ENCODE data around the gene USP4.
A peak's percentile ranks its signal among the peaks of the same experiment; 100 is the strongest.
"Not testable (repeated sequence)": the region's sequence is repeated elsewhere in the genome, so short reads cannot be mapped to it uniquely, and the experiment has no call there.

Gene USP4

DNA sequence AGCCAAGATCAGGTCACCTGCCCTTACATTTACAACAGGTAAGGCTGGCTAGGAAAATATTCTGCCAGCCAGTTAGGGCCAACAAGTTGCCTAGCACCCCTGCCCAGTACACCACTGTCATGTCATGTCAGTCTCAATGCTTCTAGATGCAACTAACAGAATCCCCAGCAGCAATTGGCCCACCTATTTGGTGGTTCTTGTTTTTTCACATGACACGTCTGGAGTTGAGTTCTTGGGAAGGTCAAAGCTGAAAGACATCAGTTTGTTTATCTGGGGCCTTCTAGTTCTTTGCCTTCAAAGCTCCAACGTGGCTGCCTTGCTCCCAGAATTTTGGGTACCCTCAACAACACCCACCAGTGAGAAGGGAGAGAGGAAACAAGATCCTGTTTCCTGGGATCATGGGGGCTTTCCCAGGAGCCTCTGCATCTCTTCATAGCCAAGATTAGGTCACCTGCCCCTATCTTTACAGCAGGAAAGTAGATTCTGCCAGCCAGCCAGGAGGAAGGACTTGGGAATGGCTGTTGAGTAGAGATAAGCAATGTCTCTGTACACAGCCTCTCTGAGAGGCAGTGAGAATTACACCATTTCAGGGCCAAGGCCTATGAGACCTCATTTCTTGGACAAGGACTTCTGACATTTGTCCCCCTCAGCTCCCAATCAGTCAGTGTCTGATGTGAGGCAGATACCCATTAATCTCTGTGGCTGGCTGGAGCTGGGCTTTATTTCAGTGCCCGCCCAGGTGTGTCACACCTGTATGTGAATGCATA is 9.7 kb upstream of the USP4 start:
- H3K4me3 ChIP-seq (ENCODE audit: low read depth, low read length), result no peak overlapping the region
- TF ChIP-seq, protein P1, sequence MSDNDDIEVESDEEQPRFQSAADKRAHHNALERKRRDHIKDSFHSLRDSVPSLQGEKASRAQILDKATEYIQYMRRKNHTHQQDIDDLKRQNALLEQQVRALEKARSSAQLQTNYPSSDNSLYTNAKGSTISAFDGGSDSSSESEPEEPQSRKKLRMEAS (IDR thresholded peaks at IDR 0.05; ENCODE audit: low read depth, low read length), result no peak
- TF ChIP-seq POLR2A (IDR thresholded peaks at IDR 0.05; ENCODE audit: extremely low read depth, insufficient read length), result no peak
- TF ChIP-seq, protein P2, sequence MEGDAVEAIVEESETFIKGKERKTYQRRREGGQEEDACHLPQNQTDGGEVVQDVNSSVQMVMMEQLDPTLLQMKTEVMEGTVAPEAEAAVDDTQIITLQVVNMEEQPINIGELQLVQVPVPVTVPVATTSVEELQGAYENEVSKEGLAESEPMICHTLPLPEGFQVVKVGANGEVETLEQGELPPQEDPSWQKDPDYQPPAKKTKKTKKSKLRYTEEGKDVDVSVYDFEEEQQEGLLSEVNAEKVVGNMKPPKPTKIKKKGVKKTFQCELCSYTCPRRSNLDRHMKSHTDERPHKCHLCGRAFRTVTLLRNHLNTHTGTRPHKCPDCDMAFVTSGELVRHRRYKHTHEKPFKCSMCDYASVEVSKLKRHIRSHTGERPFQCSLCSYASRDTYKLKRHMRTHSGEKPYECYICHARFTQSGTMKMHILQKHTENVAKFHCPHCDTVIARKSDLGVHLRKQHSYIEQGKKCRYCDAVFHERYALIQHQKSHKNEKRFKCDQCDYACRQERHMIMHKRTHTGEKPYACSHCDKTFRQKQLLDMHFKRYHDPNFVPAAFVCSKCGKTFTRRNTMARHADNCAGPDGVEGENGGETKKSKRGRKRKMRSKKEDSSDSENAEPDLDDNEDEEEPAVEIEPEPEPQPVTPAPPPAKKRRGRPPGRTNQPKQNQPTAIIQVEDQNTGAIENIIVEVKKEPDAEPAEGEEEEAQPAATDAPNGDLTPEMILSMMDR (IDR thresholded peaks at IDR 0.05; ENCODE audit: low read depth, low read length), result no peak
- no peak for TF ChIP-seq MYC (IDR thresholded peaks at IDR 0.05; ENCODE audit: low read depth, low read length)
- DNase-seq (ENCODE audit: low read depth), result no peak

DNA sequence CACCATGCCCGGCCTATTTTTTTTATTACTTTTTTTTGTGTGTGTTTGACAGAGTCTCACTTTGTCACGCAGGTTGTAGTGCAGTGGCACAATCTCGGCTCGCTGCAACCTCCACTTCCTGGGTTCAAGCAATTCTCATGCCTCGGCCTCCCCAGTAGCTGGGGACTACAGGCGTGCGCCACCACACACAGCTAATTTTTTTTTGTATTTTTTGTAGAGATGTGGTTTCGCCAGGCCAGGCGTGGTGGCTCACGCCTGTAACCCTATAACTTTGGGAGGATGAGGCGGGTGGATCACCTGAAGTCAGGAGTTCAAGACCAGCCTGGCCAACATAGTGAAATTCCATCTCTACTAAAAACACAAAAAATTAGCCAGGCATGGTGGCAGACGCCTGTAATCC is 8.5 kb upstream of the USP4 start:
- H3K4me3 ChIP-seq (ENCODE audit: low read depth, low read length); DNase-seq (ENCODE audit: low read depth): not testable (repeated sequence)

DNA sequence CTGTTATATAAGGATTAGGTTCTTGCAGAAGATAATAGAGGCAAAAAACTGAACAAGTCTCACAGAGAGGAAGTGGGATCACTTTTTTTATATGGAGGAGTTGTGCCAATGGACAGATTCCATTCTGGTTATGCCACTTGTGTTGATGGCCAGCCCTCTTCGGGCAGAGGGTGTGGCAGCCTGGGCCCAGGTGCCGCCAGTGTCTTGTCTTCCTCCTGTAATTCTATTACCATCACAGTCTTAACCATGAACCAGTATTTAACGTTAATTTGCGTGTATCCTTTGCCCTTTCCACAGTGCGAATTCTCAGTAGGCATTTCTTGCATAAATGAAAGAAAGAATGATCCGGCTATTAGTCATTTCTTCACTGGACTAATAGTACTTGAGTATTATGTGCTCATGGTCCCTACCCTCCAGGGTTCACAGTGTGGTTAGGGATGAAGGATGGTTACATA is 7.0 kb upstream of the USP4 start:
- no peak overlapping the region for H3K4me3 ChIP-seq (ENCODE audit: low read depth, low read length)
- TF ChIP-seq, protein P1 (IDR thresholded peaks at IDR 0.05; ENCODE audit: low read depth, low read length), result no peak
- TF ChIP-seq POLR2A (IDR thresholded peaks at IDR 0.05; ENCODE audit: extremely low read depth, insufficient read length), result no peak
- TF ChIP-seq MYC (IDR thresholded peaks at IDR 0.05; ENCODE audit: low read depth, low read length), result no peak
- TF ChIP-seq, protein P2 (IDR thresholded peaks at IDR 0.05; ENCODE audit: low read depth, low read length), result no peak
- peak; percentile 31 for DNase-seq (ENCODE audit: low read depth)

DNA sequence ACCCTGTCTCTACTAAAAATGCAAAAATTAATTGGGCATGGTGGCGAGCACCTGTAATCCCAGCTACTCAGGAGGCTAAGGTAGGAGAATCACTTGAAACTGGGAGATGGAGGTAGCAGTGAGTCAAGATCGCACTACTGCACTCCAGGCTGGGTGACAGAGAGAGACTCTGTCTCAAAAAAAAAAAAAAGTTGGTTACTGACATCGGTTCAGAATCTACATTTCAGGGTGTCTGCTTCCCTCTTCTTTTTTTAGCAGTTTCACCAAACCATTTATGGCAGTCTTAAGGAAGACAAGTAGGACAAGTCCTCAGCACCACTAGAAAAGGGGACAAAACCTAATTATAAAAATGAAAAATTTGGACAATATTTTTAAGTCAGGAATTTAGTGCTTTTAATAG is 3.3 kb upstream of the USP4 start:
- no peak overlapping the region for H3K4me3 ChIP-seq (ENCODE audit: low read depth, low read length)
- DNase-seq (ENCODE audit: low read depth), result peak; percentile 50
- TF ChIP-seq, protein P2 (IDR thresholded peaks at IDR 0.05; ENCODE audit: low read depth, low read length), result no peak

DNA sequence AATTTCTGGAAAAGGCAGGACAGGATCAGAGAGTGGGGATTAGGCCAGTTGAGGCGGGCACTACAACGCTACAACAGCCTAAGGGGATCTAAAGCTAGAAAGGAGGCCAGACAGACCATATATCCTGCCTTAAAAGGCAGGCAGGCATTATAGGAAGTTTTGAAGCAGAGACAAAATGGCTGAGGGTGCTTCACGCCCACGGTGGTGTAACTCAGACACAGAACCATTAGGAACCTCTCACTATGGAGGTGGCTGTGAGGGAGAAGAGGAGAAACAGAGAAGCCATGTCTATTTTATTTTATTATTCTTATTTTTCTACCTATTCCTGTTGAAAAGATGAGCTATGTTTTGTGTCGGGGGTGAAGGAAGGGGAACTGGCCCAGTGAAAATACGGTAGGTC is 2.1 kb upstream of the USP4 start:
- no peak for DNase-seq (ENCODE audit: low read depth)
- H3K4me3 ChIP-seq (ENCODE audit: low read depth, low read length), result no peak overlapping the region
- TF ChIP-seq MYC (IDR thresholded peaks at IDR 0.05; ENCODE audit: low read depth, low read length) (no peak), POLR2A (IDR thresholded peaks at IDR 0.05; ENCODE audit: extremely low read depth, insufficient read length) (no peak)
- TF ChIP-seq, protein P1 (IDR thresholded peaks at IDR 0.05; ENCODE audit: low read depth, low read length), result no peak
- TF ChIP-seq, protein P2 (IDR thresholded peaks at IDR 0.05; ENCODE audit: low read depth, low read length), result no peak

DNA sequence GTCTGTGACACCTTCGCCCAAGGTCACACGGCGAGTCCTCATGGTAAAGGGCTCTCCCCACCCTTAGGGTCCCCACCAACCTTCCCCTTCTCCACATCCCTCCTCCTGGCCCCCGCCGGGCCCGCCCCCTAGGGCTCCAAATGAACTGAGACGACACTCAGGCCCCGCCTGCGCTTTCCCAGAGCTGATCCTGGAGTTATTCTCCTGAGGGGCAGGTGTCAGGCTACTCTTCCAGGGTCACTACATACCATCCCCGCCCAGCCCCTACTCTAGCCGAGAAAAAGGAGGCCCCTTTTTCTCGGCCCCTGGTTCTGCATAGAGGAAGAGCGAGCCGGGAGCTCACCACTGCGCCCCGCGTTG is 292 bp downstream of the USP4 start:
- TF ChIP-seq, protein P2 (IDR thresholded peaks at IDR 0.05; ENCODE audit: low read depth, low read length), result no peak
- TF ChIP-seq POLR2A (IDR thresholded peaks at IDR 0.05; ENCODE audit: extremely low read depth, insufficient read length) (no peak), MYC (IDR thresholded peaks at IDR 0.05; ENCODE audit: low read depth, low read length) (no peak)
- TF ChIP-seq, protein P1 (IDR thresholded peaks at IDR 0.05; ENCODE audit: low read depth, low read length), result no peak
- peak overlapping the region; percentile 80 for H3K4me3 ChIP-seq (ENCODE audit: low read depth, low read length)
- DNase-seq (ENCODE audit: low read depth), result no peak

Measured in NB4 (cell line).